D341Med (cell line): ENCODE measurements around the gene KLKB1.

Experiments
- DNase-seq: peaks from one replicate; pipeline ENCODE4 v3.0.0; 2012; ENCODE audit warnings: low spot score

Gene KLKB1

DNA sequence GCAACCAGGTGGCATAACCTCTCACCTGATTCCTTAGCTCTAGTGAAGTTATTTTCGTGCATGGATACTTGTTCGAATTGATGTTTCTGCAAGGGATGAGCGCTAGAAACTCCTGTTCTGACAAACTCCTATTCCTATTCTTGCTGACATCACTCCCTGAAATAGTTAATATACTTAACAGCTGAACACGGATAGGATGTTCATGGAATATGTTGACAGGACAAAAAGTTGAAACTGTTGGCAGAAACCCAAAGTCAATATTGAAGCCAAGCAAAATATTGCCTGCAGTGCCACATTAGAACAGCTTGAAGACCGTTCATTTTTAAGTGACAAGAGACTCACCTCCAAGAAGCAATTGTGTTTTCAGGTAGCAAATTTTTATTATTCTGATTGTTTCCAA is at the start of gene KLKB1:
TSS of gene KLKB1 (plus strand) at position 287 of the 400 bp plus-strand sequence. CDS start 689 bp downstream, outside the sequence.
- DNase-seq: no peak

DNA sequence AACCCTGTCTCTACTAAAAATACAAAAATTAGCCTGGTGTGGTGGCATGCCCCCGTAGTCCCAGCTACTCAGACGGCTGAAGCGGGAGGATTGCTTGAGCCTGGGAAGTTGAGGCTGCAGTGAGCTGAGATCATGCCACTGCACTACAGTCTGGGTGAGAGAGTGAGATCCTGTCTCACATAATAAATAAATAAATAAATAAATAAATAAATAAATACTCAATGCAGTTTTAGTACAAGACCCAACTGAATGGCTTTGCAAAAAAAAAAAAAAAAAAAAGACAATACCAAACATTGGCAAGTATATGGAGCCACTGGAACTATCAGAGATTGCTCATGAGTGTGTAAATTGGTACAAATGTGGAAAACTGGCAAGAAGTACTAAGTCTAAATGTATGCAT is 39.2 kb upstream of the KLKB1 start:
- DNase-seq: no peak

DNA sequence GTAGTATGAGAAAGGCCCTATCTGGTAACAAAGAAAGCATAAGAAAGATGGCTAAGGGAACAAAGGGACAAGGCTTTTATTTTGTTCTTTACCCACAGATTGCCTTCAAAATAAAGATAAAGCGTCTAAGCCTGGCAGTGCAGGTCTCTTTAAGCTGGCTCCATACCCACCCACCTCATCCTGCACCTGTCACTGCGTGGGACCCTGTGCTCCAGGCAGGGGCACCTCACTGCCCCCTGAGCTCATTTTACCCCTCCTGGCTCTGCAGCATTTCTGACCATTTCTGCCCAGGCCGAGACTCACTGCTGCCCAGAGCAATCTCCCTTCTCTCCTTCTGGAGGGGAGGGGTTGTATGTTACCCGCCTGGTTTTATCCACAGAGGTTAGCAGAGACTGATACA is 37.7 kb upstream of the KLKB1 start:
- DNase-seq: no peak

DNA sequence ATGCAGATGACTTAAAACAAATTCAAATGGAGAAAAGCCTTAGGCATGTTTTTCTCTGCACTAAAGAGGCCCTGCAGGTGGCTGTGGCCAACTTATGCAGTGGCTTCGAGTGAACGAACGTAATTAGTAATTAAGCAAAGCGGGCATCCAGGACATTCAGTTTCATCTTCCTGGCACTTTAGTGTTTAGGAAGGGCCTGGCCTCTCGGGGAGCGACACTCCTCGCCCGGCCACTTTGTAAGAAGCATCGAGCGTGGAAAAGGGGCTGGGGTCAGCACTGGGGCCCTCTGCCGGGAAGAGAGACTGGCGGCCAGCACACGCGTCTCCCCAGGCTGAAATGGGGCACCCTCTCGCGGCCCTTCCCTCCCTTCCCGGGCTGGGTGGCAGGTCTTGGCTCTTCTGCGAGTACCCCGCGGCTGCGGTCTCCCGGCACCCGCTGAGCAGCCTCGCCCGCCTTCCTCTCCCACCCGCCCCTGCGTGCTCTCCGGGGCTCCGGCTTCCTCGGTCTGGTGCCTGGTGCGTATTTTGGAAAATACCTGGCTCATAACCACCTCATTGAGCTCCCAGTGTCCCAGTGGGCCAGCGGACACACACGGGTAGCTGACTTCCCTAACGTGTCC is 36.6 kb upstream of the KLKB1 start:
- peak; percentile 84 for DNase-seq

DNA sequence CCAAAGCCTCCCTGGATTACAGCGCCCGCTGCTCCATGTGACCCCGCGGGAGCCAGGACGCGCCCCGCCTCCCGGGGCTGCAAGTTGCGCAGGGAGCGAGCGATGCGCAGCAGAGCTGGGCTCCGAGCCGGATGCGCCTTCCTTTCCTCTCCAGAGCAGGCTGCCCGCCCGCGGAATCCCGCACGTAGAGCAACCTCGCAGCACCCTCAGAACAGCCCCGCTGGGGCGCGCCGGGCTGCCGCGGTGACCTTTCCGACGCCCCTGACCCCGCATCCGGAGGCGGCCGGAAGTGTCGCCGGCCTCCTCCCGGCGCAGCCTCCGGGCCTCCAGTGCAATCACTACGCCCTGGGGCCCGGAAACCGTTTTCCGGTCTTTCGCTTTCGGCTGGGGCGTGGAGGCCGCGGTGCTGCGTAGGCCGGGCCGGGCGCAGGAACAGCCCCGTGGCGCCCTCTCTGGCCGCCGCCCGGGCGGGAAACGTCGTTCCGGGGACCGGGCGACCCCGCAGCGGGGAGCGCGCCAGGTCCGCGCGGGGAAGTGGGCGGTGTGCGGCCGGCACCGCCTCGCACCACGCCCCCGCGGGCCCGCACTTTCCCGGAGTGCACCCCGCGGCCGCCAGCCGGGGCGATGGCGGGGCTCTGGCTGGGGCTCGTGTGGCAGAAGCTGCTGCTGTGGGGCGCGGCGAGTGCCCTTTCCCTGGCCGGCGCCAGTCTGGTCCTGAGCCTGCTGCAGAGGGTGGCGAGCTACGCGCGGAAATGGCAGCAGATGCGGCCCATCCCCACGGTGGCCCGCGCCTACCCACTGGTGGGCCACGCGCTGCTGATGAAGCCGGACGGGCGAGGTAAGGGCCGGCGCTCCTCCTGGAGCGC is 35.9 kb upstream of the KLKB1 start, which contains the start of gene CYP4V2:
TSS of gene CYP4V2 (plus strand) at position 368 of the 866 bp plus-strand sequence. CDS start at position 625, 257 bp downstream.
- DNase-seq: peak; percentile 90

DNA sequence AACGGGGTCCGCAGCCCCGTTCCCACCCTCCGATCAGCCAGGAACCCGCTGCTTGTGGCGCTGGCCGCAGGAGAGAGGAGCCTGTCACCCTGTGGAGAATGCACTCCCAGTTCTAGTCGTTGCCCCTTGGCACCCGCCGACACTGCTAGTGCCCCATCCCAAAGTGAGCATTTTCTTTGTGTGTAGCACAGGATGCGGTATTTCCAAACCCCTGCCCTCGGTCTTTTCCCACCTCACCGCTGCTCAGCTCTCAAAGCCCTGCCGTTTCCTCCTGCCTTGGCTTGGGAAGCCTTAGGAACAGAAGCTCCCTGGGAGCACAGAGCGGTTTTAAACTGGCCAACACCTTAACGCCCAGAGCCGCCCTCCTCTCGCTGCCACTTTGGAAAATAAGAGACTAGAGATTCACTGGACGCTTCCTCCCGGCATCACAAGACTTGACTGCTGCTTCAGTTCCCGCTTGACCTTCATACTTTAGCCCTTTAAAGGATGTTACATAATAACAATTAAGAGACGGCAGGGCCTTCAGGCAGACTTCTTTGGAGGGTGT is 35.2 kb upstream of the KLKB1 start:
- DNase-seq: no peak

DNA sequence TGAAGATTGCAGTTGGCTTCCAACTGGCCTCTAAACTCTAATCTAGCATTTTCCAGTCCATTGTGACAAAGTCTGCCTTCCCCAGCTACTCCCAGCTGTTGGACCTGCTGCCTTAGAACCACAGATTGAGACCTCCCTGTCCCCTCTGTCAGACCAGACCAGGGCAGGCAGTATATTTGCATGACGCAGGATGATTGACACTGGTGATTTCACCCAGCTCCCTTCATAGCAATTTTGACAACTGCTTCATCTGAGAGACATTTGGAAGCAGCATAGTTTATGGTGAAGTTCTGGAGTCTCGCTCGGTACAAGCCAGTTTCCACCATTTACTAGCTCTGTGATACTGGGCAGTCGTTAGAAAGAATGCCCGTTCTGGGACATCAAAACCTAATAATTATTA is 33.5 kb upstream of the KLKB1 start:
- DNase-seq: no peak

DNA sequence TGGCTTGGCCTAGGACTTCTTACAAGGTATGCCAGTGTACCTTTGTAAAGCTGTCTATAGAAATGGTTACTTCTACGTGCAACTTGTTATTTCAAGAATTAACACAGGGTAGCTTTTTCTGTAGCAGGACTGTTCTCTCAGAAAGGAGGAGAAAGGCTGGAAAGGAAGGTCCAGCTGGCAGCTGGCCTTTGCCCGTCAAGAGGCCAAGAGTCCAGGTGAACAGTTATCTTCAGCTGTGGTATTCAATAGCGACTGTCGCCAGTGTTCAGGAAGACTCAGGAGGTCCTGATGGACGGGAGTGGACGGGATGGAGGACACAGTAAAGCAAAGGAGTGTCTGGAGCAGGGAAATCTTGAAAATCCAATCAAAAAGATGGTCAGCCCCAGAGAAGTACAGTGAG is 31.2 kb upstream of the KLKB1 start:
- no peak for DNase-seq

DNA sequence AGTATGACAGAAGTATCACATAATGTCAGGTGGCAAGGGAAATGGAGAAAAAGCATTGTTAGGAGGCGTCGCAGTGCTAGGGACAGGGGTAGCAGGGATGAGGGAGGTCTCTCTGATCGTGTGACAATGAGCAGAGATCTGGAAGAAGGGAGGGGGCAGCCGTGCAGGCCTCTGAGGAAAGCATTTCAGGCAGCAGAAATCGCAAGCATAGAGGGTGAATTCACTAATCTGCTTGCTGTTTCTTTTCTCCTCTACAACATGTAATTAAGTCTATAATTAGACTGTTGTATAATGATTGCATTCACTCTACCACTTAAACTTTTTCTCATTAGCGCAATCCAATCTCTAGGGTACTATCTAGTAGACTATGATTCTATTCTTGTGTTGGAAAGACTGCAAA is 26.8 kb upstream of the KLKB1 start:
- peak; percentile 53 for DNase-seq

DNA sequence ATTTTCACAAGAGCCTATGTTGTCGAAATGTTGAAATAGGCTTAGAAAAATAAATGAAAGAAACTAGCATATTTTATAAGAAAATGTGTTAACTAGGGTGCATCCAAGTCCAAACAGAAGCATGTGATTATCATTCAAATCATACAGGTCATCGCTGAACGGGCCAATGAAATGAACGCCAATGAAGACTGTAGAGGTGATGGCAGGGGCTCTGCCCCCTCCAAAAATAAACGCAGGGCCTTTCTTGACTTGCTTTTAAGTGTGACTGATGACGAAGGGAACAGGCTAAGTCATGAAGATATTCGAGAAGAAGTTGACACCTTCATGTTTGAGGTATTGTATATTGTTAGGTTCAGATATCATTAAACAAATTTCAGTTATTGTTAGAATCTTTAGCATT is 26.3 kb upstream of the KLKB1 start:
- no peak for DNase-seq

DNA sequence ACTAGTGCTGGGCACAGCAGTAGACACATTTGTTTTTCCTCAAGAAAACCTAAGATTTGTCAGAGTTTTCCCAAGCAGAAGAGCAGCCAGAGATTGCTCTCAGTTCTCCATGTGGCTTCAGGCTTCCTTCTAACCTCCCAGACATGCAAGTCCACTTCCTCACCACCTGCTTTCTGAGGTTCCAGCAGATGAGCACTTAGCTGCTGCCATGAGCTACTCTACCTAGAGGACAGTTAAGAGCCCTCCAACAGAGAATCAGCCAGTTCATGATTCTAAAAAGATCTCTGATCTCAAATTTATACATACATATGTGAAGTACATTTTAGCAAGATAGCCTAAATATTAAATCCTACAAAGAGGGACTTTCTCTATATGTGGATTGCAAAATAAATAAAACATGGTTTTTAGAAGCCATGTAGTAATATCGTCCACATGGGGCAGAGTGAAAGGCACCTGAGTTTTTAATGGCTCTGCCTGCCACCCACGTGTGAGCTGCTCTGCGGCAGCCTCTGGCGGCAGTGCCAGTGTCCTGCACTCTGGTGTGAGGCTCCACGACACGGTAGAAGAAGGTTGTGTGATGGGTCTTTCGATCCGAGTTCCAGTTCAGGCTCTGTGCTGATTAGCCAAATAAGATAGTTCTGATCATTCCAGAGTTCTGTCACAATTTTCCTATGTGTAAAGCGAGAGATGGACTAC is 25.6 kb upstream of the KLKB1 start:
- peak; percentile 62 for DNase-seq

DNA sequence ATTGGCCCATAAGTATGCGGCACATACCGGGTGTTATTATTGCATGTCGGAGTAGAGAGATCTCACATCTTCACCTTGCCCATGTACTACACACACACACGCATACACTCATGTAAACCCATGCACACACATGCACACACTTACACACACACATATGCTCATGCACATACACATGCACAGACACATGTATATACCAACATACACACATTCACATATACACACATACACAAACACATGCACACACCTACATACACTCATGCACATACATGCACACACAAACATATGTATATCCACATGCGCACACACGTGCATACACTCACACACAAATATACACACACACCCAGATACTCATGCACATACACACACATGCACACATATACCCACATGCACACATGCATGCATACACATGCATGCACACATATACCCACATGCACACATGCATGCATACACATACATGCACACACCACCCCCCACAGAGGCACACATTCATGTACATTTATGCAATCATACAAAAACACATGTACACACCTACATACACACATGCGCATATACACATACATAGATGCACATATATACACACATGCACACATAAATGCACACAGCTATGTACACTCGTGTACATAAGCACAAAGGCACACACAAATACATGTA is 24.7 kb upstream of the KLKB1 start:
- DNase-seq: no peak

DNA sequence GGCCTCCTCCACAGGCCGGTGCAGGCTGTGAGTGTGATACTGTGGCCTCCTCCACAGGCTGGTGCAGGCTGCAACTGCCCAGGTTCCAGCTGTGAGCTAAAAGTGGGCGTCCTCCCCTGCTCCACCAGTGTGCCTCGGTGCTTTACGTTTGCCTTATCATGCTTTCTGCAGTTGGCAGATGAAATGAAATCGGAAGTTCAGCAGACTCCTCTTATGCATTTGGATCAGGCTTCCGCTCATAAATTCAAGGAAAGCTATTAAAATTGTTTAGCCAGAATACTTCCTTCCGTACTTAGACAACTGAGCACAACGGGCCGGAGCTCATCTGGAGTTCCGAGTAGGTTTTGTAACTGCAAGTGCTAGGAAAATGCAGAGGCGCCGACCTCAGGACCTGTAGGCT is 23.9 kb upstream of the KLKB1 start:
- no peak for DNase-seq

DNA sequence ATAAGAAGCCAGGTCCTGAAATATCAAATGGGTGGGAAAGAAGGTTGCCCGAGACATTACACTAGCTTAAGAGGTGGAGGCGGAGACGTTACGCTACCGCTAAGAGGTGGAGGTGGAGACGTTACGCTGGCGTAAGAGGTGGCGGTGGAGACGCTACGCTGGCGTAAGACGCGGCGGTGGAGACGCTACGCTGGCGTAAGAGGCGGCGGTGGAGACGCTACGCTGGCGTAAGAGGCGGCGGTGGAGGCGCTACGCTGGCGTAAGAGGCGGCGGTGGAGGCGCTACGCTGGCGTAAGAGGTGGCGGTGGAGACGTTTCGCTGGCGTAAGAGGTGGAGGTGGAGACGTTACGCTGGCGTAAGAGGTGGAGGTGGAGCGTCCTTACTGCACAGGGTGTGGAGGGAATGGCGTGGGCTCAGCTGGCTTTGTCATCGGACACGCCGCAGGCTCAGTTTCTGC is 23.2 kb upstream of the KLKB1 start:
- no peak for DNase-seq

DNA sequence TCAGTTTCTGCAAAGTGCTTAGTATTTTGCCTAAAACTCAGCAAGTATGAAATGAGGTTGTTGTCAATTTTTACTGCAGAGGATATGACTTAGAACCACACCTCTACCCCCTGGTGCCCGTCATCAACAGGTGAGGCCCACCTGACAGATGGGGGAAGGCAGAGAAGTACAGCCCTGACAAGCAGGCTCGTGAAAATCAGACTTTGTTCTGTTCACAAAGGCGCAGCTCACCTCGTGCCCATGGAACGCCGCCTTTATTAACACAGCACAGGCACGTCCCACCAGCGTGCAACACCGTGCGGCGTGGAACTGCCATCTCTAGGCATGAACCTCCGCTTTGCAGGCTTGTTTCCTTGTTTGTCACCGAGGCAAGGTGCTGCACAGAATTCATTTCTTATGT is 22.6 kb upstream of the KLKB1 start:
- DNase-seq: no peak

DNA sequence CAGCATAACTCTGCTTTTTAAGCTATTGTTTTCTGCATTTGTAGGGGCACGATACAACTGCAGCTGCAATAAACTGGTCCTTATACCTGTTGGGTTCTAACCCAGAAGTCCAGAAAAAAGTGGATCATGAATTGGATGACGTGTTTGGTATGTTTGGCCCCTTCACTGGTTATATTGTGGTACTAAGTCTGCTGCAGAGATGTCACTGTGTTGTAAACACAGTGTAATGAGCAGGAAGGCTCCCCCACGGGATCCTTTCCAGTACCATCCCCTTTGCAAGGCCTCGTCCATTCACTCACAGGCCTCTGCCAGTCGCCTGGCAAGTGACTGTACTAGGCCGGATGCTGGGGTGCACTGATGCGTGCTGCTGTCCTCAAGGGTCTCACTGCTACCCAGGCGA is 22.2 kb upstream of the KLKB1 start:
- DNase-seq: no peak

DNA sequence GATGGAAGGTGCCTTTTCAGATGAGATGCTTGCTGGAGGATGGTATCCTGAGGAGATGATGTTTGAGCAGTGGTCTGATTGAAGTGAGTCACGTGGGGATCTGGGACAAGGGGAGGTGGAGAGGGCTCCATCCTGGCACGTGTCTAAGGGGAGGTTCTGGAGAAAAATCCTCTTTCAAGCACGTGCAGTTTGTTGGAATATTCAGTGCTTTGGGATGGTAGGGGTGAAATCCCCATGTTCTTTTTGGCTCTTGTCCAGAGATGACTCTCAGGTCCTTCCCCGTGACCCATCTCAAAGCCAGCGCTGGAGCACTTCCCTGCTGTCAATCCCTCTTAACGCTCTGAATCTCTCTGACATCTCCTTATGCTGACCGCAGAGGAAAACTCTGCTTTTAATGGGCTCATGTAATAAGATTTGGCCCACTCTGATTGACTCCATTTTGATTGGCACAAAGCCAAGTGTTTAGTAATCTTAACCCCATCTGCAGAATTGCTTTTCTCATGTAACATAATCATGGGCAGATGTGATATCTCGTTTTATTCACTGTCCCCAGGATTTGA is 10.8 kb upstream of the KLKB1 start:
- peak; percentile 31 for DNase-seq

DNA sequence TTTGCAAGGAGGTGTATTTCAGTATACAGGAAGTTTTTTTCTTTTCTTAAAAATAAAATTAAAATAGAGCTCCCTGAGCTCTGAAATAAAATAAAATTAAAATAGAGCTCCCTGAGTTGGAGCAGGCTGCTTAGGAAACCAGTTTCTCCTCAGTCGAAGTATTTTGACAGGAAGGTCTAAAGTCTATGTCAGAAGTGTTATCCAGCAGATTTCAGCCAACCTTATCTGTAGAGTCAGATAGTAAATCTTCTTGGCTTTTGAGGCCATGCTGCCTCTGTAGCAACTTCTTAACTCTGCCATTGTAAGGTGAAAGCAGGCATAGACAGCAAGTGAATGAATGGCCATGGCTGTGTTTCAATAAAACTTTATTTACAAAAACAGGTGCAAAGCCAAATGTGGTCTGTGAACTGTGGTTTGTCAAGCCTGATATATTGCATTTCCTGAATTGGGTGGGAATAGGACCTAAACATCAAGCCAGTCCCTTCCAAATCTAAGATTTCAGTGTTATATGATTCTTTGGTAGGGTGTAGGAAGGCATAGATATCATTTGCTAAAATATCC is 9.5 kb upstream of the KLKB1 start:
- no peak for DNase-seq

DNA sequence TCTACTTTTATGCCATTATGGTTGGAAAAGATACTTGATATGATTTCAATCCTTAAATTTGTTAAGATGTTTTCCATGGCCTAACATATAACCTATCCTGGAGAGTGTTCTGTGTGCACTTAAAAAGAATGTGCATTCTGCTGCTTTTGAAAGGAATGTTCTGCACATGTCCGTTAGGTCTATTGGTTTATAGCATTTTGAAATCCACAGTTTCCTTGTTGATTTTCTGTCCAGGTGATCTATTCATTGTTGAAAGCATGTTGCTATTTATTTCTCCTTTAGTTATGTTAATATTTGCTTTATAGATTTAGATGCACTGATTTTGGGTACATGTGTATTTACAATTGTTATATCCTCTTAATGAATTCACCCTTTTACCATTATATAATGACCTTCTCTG is 5.7 kb upstream of the KLKB1 start:
- no peak for DNase-seq

DNA sequence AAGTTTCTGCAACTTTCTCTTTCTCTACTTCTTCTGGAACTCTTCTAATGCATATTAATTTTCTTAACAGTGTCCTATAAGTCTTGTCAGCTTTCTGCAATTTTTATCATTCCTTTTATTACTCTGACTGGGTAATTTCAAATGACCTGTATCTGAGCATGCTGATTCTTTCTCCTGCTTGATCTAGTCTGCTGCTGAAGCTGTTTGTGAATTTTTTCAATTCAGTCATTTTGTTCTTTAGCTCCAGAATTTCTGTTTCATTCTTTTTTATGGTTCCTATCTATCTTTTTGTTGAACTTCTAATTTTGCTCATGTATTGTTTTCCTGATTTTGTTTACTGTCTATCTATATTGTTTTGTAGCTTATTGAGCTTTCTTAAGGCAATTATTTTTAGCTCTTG is 1.5 kb upstream of the KLKB1 start:
- DNase-seq: no peak

DNA sequence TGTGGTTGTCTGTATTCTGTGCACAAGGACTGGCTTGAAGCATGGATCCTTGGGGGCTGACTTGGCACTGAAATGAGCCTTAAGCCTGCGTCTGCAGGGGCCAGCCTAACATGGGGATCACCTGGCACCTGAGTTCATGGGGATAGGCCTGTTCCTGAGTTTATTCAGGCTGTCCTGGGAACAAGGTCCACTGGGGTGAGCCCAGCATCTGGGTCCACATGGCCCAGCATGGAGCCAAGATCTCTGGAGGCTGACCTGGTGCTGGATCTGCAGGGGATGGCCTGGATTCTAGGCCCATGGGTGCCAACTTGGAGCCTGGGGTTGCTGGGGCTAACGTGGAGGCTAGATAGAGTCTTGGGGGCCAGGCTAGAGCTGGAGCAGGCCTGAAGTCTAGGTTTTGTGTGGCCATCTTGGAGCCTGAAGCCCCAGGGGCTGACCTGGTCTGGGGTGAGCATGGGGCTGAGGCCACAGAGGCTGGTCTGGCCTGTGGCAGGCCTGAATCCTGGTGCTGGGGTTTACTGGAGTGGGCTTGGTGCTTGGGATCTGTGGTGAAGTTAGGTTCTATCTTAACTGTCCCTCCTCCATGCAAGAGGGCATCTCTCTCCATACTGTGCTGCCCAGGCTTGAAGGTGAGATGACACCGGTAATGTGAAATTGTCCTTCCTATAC is 652 bp upstream of the KLKB1 start:
- DNase-seq: no peak
